ENCODE results near the gene FOXL1.

The FOXL1 gene

GRCh38 chr16:86601356-86601755 is 23.0 kb downstream of the FOXL1 start:
- no peaks in the 10 kb centered on the region for H3K9me2 ChIP-seq (replicated peaks; ENCODE audit: insufficient read depth, low read length)
- H3K4me2 ChIP-seq (ENCODE audit: low read depth, low read length, poor library complexity, severe bottlenecking): no peak overlapping the region
- H3K4me3 ChIP-seq (ENCODE audit: insufficient read depth, low read length, poor library complexity, severe bottlenecking): no peak overlapping the region
- no peak for TF ChIP-seq CTCF (IDR thresholded peaks at IDR 0.05; ENCODE audit: insufficient read depth, low read length, poor library complexity, severe bottlenecking)
- TF ChIP-seq EZH2phosphoT487 (conservative IDR thresholded peaks at IDR 0.05; ENCODE audit: low read length): no peak
- no peak overlapping the region for H3K27ac ChIP-seq (ENCODE audit: low read depth, low read length)
- no peaks in the 10 kb centered on the region for H3K79me2 ChIP-seq (ENCODE audit: insufficient read depth, low read length)
- no peaks in the 10 kb centered on the region for H3K36me3 ChIP-seq (ENCODE audit: low read length)
- no peak overlapping the region for H2AFZ ChIP-seq (ENCODE audit: low read depth, low read length, severe bottlenecking)
- H3K9me3 ChIP-seq (ENCODE audit: insufficient read depth, low read length): no peaks in the 10 kb centered on the region
- no peaks in the 10 kb centered on the region for H3F3A ChIP-seq (ENCODE audit: insufficient read depth)
- no peaks in the 10 kb centered on the region for H4K20me1 ChIP-seq (ENCODE audit: low read depth, low read length)
- no peak overlapping the region for H3K9ac ChIP-seq (ENCODE audit: low read length)
- H3K27me3 ChIP-seq (ENCODE audit: low read length): no peaks in the 10 kb centered on the region

- TF ChIP-seq CTCF (IDR thresholded peaks at IDR 0.05; ENCODE audit: insufficient read depth, low read length, poor library complexity, severe bottlenecking) (no peak), EZH2phosphoT487 (conservative IDR thresholded peaks at IDR 0.05; ENCODE audit: low read length) (no peak)
- Histone ChIP-seq H3K4me3 (ENCODE audit: insufficient read depth, low read length, poor library complexity, severe bottlenecking) (no peak overlapping the region), H3K27ac (ENCODE audit: low read depth, low read length) (no peak overlapping the region), H2AFZ (ENCODE audit: low read depth, low read length, severe bottlenecking) (no peak overlapping the region), H3K4me2 (ENCODE audit: low read depth, low read length, poor library complexity, severe bottlenecking) (no peak overlapping the region), H4K20me1 (ENCODE audit: low read depth, low read length) (no peaks in the 10 kb centered on the region), H3K9me2 (replicated peaks; ENCODE audit: insufficient read depth, low read length) (no peaks in the 10 kb centered on the region), H3K36me3 (ENCODE audit: low read length) (no peaks in the 10 kb centered on the region), H3K27me3 (ENCODE audit: low read length) (no peaks in the 10 kb centered on the region), H3K79me2 (ENCODE audit: insufficient read depth, low read length) (no peaks in the 10 kb centered on the region), H3F3A (ENCODE audit: insufficient read depth) (no peaks in the 10 kb centered on the region), H3K9ac (ENCODE audit: low read length) (no peak overlapping the region), H3K9me3 (ENCODE audit: insufficient read depth, low read length) (no peaks in the 10 kb centered on the region)
Measured at GRCh38 chr16:86602521-86602920, 24.2 kb downstream of the FOXL1 start.

- Histone ChIP-seq H3K9ac (ENCODE audit: low read length) (no peak overlapping the region), H2AFZ (ENCODE audit: low read depth, low read length, severe bottlenecking) (no peak overlapping the region), H4K20me1 (ENCODE audit: low read depth, low read length) (no peaks in the 10 kb centered on the region), H3K27ac (ENCODE audit: low read depth, low read length) (no peak overlapping the region), H3K4me3 (ENCODE audit: insufficient read depth, low read length, poor library complexity, severe bottlenecking) (no peak overlapping the region), H3F3A (ENCODE audit: insufficient read depth) (no peaks in the 10 kb centered on the region), H3K9me2 (replicated peaks; ENCODE audit: insufficient read depth, low read length) (no peaks in the 10 kb centered on the region), H3K9me3 (ENCODE audit: insufficient read depth, low read length) (no peaks in the 10 kb centered on the region), H3K4me2 (ENCODE audit: low read depth, low read length, poor library complexity, severe bottlenecking) (no peak overlapping the region), H3K27me3 (ENCODE audit: low read length) (no peaks in the 10 kb centered on the region), H3K79me2 (ENCODE audit: insufficient read depth, low read length) (no peaks in the 10 kb centered on the region), H3K36me3 (ENCODE audit: low read length) (no peaks in the 10 kb centered on the region)
- TF ChIP-seq EZH2phosphoT487 (conservative IDR thresholded peaks at IDR 0.05; ENCODE audit: low read length) (no peak), CTCF (IDR thresholded peaks at IDR 0.05; ENCODE audit: insufficient read depth, low read length, poor library complexity, severe bottlenecking) (no peak)
Measured at GRCh38 chr16:86604436-86605193, 26.3 kb downstream of the FOXL1 start.
